GM12801 (cell line): Measurements from ENCODE around the gene RSPO1.

Experiments
- TF ChIP-seq, protein P1 (sequence below): IDR thresholded peaks from one replicate; pipeline ENCODE4 v1.5.1; 2011; ENCODE audit warnings: control low read depth; ENCODE audit not compliant: insufficient read length; ENCODE audit errors: extremely low read depth

RSPO1 gene

DNA sequence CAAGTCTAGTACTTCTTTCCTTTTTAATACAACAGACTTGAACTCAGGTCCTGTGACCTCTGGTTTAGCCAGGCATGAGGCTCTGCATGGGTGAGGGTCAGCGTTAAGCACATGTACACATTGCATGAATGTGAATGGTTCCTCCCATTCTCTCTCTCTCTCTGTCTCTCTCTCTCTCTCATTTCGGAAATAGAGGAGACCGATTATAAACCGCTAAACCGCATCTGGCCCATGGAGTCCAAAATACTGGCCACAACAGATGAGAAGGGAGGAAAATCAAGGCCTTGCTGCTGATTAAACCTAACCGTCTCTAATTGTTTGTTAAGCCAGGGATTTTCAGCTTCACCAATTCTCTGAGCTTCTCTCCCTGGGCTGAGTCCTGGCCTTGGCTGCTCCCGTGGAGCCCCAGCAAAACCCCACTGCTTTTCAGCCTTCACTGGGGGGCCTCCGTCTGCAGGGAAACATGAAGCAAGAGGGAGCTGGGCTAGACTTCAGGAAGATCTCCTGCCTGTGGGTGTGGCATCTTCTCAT is 6.6 kb downstream of the RSPO1 start:
- TF ChIP-seq, protein P1, sequence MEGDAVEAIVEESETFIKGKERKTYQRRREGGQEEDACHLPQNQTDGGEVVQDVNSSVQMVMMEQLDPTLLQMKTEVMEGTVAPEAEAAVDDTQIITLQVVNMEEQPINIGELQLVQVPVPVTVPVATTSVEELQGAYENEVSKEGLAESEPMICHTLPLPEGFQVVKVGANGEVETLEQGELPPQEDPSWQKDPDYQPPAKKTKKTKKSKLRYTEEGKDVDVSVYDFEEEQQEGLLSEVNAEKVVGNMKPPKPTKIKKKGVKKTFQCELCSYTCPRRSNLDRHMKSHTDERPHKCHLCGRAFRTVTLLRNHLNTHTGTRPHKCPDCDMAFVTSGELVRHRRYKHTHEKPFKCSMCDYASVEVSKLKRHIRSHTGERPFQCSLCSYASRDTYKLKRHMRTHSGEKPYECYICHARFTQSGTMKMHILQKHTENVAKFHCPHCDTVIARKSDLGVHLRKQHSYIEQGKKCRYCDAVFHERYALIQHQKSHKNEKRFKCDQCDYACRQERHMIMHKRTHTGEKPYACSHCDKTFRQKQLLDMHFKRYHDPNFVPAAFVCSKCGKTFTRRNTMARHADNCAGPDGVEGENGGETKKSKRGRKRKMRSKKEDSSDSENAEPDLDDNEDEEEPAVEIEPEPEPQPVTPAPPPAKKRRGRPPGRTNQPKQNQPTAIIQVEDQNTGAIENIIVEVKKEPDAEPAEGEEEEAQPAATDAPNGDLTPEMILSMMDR: no peak

DNA sequence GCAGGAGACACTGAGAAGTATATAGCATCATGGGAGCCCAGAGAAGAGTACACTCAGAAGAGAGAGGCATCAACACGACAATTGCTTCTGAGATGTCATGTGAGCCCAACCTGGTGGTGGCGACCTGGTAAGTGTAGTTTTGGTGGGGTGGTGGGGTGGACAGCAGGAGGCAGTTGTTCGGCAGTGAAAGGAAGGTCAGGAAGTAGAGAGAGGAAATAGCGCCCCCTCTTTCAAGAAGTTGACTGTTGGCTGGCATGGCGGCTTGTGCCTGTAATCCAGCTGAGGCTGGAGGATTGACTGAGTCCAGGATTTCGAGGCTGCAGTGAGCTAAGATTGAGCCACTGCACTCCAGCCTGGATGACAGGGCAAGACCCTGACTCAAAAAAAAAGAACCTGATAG is 12.6 kb downstream of the RSPO1 start:
- TF ChIP-seq, protein P1: no peak

DNA sequence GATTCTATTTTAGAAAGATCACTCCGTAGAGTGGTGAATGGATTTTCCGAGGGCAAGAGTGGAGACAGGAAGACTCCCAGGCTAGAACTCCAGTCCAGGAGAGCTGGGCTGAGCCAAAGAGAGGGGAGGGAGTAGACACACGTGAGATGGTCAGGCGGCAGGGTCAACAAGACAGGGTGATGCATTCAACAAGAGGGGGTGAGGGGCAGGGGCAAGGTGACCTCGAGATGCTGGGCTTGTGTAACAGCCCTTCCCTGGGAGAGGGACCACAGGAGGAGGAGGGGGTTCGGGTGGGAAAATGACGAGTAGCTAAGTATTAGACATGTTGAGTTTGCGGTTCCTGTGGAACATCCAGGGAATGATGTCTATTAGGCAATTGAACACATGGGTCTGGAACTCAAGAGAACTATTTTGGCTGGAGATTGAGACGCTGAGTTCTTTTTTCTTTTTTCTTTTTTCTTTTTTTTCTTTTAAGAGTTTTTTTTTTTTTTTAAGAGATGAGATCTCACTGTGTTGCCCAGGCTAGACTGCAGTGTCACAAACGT is 13.3 kb downstream of the RSPO1 start:
- TF ChIP-seq, protein P1: no peak

DNA sequence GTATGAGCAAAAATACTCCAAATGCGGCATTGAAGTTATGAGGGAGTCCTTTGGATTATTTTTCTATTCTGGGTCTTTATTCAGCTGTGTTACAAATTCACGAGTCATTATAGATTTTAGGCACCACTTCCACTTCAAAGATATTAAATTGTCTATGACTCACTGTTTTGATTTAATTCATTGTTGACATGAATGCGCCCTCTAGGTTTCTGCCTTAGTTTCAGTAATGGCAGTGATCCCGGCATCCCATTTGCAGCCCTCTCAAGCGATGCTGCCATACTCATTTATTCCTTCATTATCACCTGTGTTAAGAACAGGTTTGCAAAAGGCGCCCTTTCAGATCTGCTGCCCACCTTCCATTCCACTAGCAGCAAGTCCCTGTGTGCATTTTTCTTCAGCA is 14.0 kb downstream of the RSPO1 start:
- TF ChIP-seq, protein P1: no peak

DNA sequence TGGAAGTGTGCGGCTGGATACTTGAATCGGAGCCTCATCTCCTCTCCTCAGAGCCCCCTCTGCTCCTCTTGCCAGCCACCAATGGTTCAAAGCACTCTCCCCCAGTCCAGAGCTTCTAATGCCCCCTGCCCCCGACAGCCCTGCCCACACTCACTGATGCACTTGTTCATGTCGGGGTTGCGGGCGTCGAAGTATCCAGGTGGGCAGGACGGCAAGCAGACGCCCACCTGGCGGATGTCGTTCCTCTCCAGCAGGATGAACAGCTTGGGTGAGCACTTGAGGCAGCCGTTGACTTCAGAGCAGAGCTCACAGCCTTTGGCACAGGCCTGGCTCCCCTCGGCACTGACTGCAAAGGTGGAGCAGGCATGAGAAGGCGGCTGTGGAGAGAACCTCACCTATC is 18.4 kb downstream of the RSPO1 start:
- TF ChIP-seq, protein P1: no peak

DNA sequence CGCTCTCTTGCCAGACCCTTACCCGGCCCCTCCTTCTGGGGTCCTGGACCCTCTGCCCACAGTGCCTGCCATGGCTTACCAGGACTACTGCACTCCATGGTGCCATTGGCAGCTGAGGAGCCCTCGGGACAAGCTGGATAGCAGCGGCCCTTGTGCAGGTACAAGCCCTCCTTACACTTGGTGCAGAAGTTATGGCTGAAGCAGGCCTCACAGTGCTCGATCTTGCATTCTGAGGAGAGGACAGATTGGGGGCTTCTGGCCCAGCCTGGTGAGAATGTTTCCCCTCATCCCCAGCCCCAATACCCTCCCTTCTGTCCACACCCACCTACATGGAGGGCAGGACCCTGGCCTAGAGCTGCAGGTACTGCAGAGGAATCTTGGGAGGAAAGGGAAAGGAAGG is 20.6 kb downstream of the RSPO1 start:
- TF ChIP-seq, protein P1: no peak

DNA sequence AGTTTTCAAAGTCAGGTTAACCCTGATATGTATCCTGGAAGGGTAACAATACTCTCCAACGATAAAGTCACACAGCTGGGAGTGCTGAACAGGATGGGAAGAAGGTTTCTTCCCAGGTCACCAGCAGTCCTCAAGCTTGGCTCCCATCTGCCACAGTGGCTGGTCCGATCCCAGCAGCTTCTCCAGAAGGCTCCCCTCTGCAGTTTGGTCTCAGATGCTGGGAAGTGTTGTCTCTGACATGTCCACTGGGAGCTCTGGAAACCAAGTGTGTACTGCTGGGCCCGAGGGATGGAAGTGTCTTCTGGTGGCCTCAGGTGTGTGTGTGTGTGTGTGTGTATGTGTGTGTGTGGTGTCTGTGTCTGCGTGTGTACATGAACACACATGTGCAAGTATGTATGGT is 22.5 kb downstream of the RSPO1 start:
- TF ChIP-seq, protein P1: no peak
